SJSA1 (cell line): ENCODE results near the gene WSB2. TPM values are rescaled to one million over a fixed set of nuclear protein-coding genes. Genes with fewer than 3 reads are reported as not detected.
A peak's percentile ranks its signal among the peaks of the same experiment; 100 is the strongest.
"Not testable (repeated sequence)": the region's sequence is repeated elsewhere in the genome, so short reads cannot be mapped to it uniquely, and the experiment has no call there.

Experiments used
- DNase-seq, 2 experiments: peaks; one replicate each; pipeline ENCODE4 v3.0.0-alpha.2; 2015 to 2020; ENCODE audit warnings: low spot score in 2 of 2, low read depth in 1 of 2
- H3K27ac ChIP-seq: fragments of 250-450 bp; sonication (Bioruptor Pico); 2 replicates; pipeline ENCODE4 v1.5.1; 2020; ENCODE audit warnings: mild to moderate bottlenecking, moderate library complexity
- H3K27me3 ChIP-seq: fragments of 250-450 bp; sonication (Bioruptor Pico); replicated peaks from 2 replicates; pipeline ENCODE4 v1.5.1; 2020; ENCODE audit warnings: mild to moderate bottlenecking, moderate library complexity
- H3K36me3 ChIP-seq: fragments of 250-450 bp; sonication (Bioruptor Pico); 2 replicates; pipeline ENCODE4 v1.5.1; 2020; ENCODE audit warnings: mild to moderate bottlenecking
- H3K4me1 ChIP-seq: fragments of 250-450 bp; sonication (Bioruptor Pico); replicated peaks from 2 replicates; pipeline ENCODE4 v1.6.1; 2021; ENCODE audit warnings: mild to moderate bottlenecking
- H3K4me3 ChIP-seq: fragments of 250-450 bp; sonication (Bioruptor Pico); 2 replicates; pipeline ENCODE4 v1.5.1; 2020; ENCODE audit warnings: mild to moderate bottlenecking
- H3K9me3 ChIP-seq: fragments of 250-450 bp; sonication (Bioruptor Pico); replicated peaks from 2 replicates; pipeline ENCODE4 v1.5.1; 2020; ENCODE audit warnings: mild to moderate bottlenecking
- total RNA-seq: library from RNA; depleted of rRNA; stranded (reverse); fragments of >200 nt; shearing (Covaris generic); gene quantifications from 2 replicates; pipeline ENCODE4 v1.2.3, GENCODE V29; 2014

WSB2 gene
- total RNA-seq, 1 experiment from 2014 or later = 164 TPM

- Histone ChIP-seq H3K27me3 (no peaks in the 10 kb centered on the region), H3K36me3 (peaks cover 98% of the 10 kb centered on the region), H3K9me3 (no peaks in the 10 kb centered on the region), H3K27ac (no peak overlapping the region), H3K4me3 (no peak overlapping the region), H3K4me1 (peaks cover 17% of the 10 kb centered on the region)
- no peak for DNase-seq
Observed at GRCh38 chr12:118035190-118036041, 25.6 kb downstream of the WSB2 start.

GRCh38 chr12:118034429-118035189, 26.4 kb downstream of the WSB2 start:
- peaks cover 99% of the 10 kb centered on the region for H3K36me3 ChIP-seq
- peaks cover 17% of the 10 kb centered on the region for H3K4me1 ChIP-seq
- H3K4me3 ChIP-seq = no peak overlapping the region
- H3K27me3 ChIP-seq = no peaks in the 10 kb centered on the region
- H3K9me3 ChIP-seq = no peaks in the 10 kb centered on the region
- no peak overlapping the region for H3K27ac ChIP-seq
- DNase-seq = peak; percentile 44 to 51

- Histone ChIP-seq H3K9me3 (no peaks in the 10 kb centered on the region), H3K4me3 (no peak overlapping the region), H3K4me1 (peaks cover 17% of the 10 kb centered on the region), H3K27me3 (no peaks in the 10 kb centered on the region), H3K27ac (no peak overlapping the region), H3K36me3 (peaks cover 100% of the 10 kb centered on the region)
- DNase-seq = no peak
Observed at GRCh38 chr12:118033902-118034301, 27.1 kb downstream of the WSB2 start.

GRCh38 chr12:118033323-118033722, 27.7 kb downstream of the WSB2 start:
- no peak overlapping the region; the same call in 1 of the 2 replicates for H3K27ac ChIP-seq

GRCh38 chr12:118032188-118032587, 28.8 kb downstream of the WSB2 start:
- no peak overlapping the region for H3K4me3 ChIP-seq
- H3K9me3 ChIP-seq = no peaks in the 10 kb centered on the region
- DNase-seq = no peak
- no peak overlapping the region for H3K27ac ChIP-seq
- H3K4me1 ChIP-seq = peaks cover 17% of the 10 kb centered on the region
- H3K36me3 ChIP-seq = peaks cover 94% of the 10 kb centered on the region
- H3K27me3 ChIP-seq = no peaks in the 10 kb centered on the region

More at GRCh38 chr12:118033323-118033722, 27.7 kb downstream of the WSB2 start:
- Histone ChIP-seq H3K4me1 (peaks cover 17% of the 10 kb centered on the region), H3K4me3 (no peak overlapping the region), H3K36me3 (peaks cover 99% of the 10 kb centered on the region), H3K27me3 (no peaks in the 10 kb centered on the region), H3K9me3 (no peaks in the 10 kb centered on the region)
- DNase-seq = no peak

GRCh38 chr12:118029166-118029565, 31.8 kb downstream of the WSB2 start:
- Histone ChIP-seq H3K27me3 (no peaks in the 10 kb centered on the region), H3K4me1 (peaks cover 9% of the 10 kb centered on the region), H3K36me3 (peaks cover 91% of the 10 kb centered on the region), H3K27ac (no peak overlapping the region), H3K4me3 (no peak overlapping the region), H3K9me3 (no peaks in the 10 kb centered on the region)
- no peak for DNase-seq

GRCh38 chr12:118025168-118025567, 35.8 kb downstream of the WSB2 start:
- H3K4me1 ChIP-seq = no peaks in the 10 kb centered on the region
- peaks cover 79% of the 10 kb centered on the region for H3K36me3 ChIP-seq
- H3K4me3 ChIP-seq = no peak overlapping the region
- no peak overlapping the region for H3K27ac ChIP-seq
- no peak for DNase-seq
- H3K9me3 ChIP-seq = no peaks in the 10 kb centered on the region
- H3K27me3 ChIP-seq = no peaks in the 10 kb centered on the region

- no peaks in the 10 kb centered on the region for H3K27me3 ChIP-seq
- H3K4me1 ChIP-seq = no peaks in the 10 kb centered on the region
- H3K36me3 ChIP-seq = peaks cover 78% of the 10 kb centered on the region
- H3K27ac ChIP-seq = no peak overlapping the region
- no peaks in the 10 kb centered on the region for H3K9me3 ChIP-seq
- DNase-seq = no peak
- H3K4me3 ChIP-seq = no peak overlapping the region
Observed at GRCh38 chr12:118023301-118023860, 37.6 kb downstream of the WSB2 start.

- Histone ChIP-seq H3K4me1 (peaks cover 2% of the 10 kb centered on the region; the same call in 1 of the 2 replicates), H3K9me3 (no peaks in the 10 kb centered on the region), H3K27ac (no peak overlapping the region), H3K36me3 (peaks cover 79% of the 10 kb centered on the region), H3K4me3 (no peak overlapping the region), H3K27me3 (no peaks in the 10 kb centered on the region)
- no peak for DNase-seq
Observed at GRCh38 chr12:118022728-118023109, 38.3 kb downstream of the WSB2 start.

- H3K4me1 ChIP-seq, H3K27me3 ChIP-seq: not testable (repeated sequence)
- H3K36me3 ChIP-seq = peaks cover 78% of the 10 kb centered on the region
Observed at GRCh38 chr12:118022097-118022727, 38.8 kb downstream of the WSB2 start.

GRCh38 chr12:118020036-118020435, 40.9 kb downstream of the WSB2 start:
- Histone ChIP-seq H3K27ac (no peak overlapping the region), H3K4me1 (peaks cover 3% of the 10 kb centered on the region; the same call in 1 of the 2 replicates), H3K4me3 (no peak overlapping the region), H3K27me3 (no peaks in the 10 kb centered on the region), H3K36me3 (peaks cover 59% of the 10 kb centered on the region), H3K9me3 (no peaks in the 10 kb centered on the region)
- no peak for DNase-seq

More at GRCh38 chr12:118022097-118022727, 38.8 kb downstream of the WSB2 start:
- H3K27ac ChIP-seq, H3K4me3 ChIP-seq, H3K9me3 ChIP-seq, DNase-seq: not testable (repeated sequence)

- no peak overlapping the region for H3K27ac ChIP-seq
- H3K9me3 ChIP-seq = no peaks in the 10 kb centered on the region
- no peak for DNase-seq
- H3K27me3 ChIP-seq = no peaks in the 10 kb centered on the region
- H3K4me3 ChIP-seq = peak overlapping the region; percentile 62; the same call in 1 of the 2 replicates
- H3K36me3 ChIP-seq = peaks cover 50% of the 10 kb centered on the region
- H3K4me1 ChIP-seq = peaks cover 12% of the 10 kb centered on the region
Observed at GRCh38 chr12:118017926-118018325, 43.1 kb downstream of the WSB2 start.

GRCh38 chr12:118016424-118017264, 44.3 kb downstream of the WSB2 start, which contains the start of gene RFC5:
TSS of gene RFC5 (plus strand) at chr12:118016703. CDS start at chr12:118016828, 125 bp downstream.
- DNase-seq = peak; percentile 92 to 98
- peaks cover 16% of the 10 kb centered on the region for H3K4me1 ChIP-seq
- no peaks in the 10 kb centered on the region for H3K9me3 ChIP-seq
- peaks cover 41% of the 10 kb centered on the region for H3K36me3 ChIP-seq
- peak within 1 kb of the TSS; percentile 35 for H3K27ac ChIP-seq
- peak within 1 kb of the TSS; percentile 62 for H3K4me3 ChIP-seq
- no peaks in the 10 kb centered on the region for H3K27me3 ChIP-seq
